Urinary bladder (tissue), 4 donors: Measurements from ENCODE around the gene TRIM47. TPM values are rescaled to one million over a fixed set of nuclear protein-coding genes. Genes with fewer than 3 reads are reported as not detected.
"Not testable (repeated sequence)": the region's sequence is repeated elsewhere in the genome, so short reads cannot be mapped to it uniquely, and the experiment has no call there.

Experiments
- DNase-seq: peaks from one replicate; pipeline ENCODE4 v3.0.0-alpha.2; 2015; ENCODE audit errors: extremely low spot score
- H3K27ac ChIP-seq: one replicate; pipeline ENCODE4 v1.5.1; 2013; ENCODE audit warnings: low read depth, mild to moderate bottlenecking, moderate library complexity
- H3K36me3 ChIP-seq: one replicate; pipeline ENCODE4 v1.6.1; 2013; ENCODE audit warnings: mild to moderate bottlenecking, moderate library complexity; ENCODE audit not compliant: insufficient read depth
- H3K4me1 ChIP-seq: one replicate; pipeline ENCODE4 v1.6.1; 2013; ENCODE audit warnings: mild to moderate bottlenecking, moderate library complexity; ENCODE audit not compliant: insufficient read depth
- H3K4me3 ChIP-seq: one replicate; pipeline ENCODE4 v1.5.1; 2013; ENCODE audit warnings: low read depth, low read length
- WGBS: extraction: QIAGEN DNeasy Blood & Tissue Kit; methylation state at CpG from one replicate; pipeline ENCODE4 v1.1.7; 2013; 5-methylcytosine and 5-hydroxymethylcytosine counted together
- polyA plus RNA-seq: library from polyadenylated mRNA; stranded (reverse); fragments of 200-250 nt; gene quantifications from one replicate; pipeline ENCODE4 v1.2.3, GENCODE V29; 2013
- total RNA-seq: library from RNA; depleted of rRNA; stranded (reverse); fragments of >200 nt; gene quantifications from one replicate; pipeline ENCODE4 v1.2.3, GENCODE V29; 2014
- donor health status: healthy with polysubstance abuse.
- donor health status: healthy.

Gene TRIM47
- total and polyA plus RNA-seq, 2 donors: 28.9 to 55.8 TPM

GRCh38 chr17:75874323-75875181 lies 3.8 kb downstream of the TRIM47 start:
- 87% methylated on average over 38 of the region's 38 CpGs for WGBS
- no peaks in the 10 kb centered on the region for H3K36me3 ChIP-seq
- H3K27ac ChIP-seq: no peak overlapping the region
- DNase-seq: no peak
- H3K4me3 ChIP-seq: no peak overlapping the region
- no peaks in the 10 kb centered on the region for H3K4me1 ChIP-seq

DNA sequence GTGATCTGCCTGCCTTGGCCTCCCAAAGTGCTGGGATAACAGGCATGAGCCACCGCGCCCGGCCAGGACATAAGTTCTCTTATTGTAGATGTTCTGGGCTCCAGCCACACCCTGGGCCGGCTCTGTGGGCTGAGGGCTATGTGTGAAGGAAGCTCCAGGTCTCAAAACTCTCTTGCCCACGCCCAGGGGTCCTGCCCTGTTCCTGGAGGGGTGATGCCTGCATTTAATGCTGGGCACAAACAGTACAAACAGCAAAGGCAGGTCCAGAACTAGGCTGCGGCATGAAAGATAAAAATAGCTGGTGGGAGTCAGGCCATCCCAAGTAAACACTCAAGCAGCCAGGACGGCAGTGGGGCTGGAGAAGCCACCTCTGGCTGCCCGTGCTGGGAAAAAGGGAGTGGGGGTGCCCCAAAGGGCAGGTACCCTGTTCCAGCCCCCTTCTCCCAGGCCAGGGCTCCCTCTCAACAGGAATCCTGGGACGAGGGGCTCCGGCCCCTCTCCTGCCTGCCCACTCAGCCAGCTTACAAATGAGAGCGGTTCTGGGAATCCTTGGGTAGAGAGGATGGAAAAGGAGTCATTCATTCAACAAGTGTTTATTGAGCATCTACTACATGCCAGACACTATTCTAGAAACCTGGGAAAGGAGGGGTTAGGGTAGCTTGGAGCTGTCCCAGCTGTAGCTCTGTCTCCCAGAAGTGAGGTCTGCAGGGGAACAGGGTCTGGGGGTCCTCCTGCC lies 4.6 kb downstream of the TRIM47 start:
- Histone ChIP-seq H3K27ac (peak overlapping the region; percentile 12), H3K4me1 (no peaks in the 10 kb centered on the region), H3K4me3 (no peak overlapping the region), H3K36me3 (no peaks in the 10 kb centered on the region)
- 50% methylated on average over 11 of the region's 11 CpGs for WGBS
- DNase-seq: no peak

- 27% methylated on average over 13 of the region's 13 CpGs for WGBS
- no peak for DNase-seq
- Histone ChIP-seq H3K4me3 (no peak overlapping the region), H3K27ac (peak overlapping the region; percentile 73), H3K4me1 (no peaks in the 10 kb centered on the region), H3K36me3 (no peaks in the 10 kb centered on the region)
Observed at GRCh38 chr17:75872434-75873351, 5.7 kb downstream of the TRIM47 start.

- not testable (repeated sequence) for H3K27ac ChIP-seq, H3K4me1 ChIP-seq, H3K36me3 ChIP-seq, DNase-seq, H3K4me3 ChIP-seq
- WGBS: 47% methylated on average over 10 of the region's 10 CpGs
Observed at GRCh38 chr17:75870228-75870627, 8.2 kb downstream of the TRIM47 start.

DNA sequence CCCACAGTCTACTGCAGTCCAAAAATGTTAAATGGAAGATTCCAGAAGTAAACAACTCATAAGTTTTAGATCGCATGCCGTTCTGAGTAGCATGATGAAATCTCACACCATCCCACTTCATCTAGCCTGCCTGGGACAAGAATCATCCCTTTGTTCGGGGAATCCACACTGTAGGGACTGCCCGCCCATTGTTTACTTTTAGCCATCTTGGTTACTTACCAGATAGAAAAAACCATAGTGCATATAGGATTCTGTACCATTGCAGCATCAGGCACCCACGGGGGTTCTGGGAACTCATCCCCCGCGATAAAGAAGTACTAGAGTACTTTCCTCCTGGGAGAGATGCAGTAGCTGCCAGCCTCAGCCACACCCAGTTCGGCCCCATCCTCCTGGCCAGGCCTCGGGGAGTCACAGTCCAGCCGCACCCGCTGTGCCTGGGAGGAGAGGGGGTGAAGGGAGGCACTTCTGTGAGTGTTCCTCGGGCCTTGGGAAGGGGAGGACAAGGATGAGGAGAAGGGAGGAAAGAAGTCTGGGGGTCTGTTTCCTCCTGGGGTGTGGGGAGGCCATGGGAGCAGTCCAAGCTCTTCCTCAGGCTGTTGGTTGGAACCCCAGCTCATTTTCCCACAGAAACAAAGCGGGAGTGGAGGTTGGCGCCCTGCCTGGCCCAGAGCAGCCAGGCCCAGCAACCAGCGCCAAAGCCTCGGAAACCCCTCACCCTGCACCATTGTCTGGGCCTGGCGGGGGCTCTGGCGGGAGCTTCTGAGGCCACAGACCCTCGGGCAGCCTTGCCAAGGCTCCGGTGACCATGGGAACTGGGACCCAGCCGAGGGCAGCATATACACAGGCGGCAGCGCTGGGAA lies 8.9 kb downstream of the TRIM47 start:
- DNase-seq: no peak
- H3K4me1 ChIP-seq: no peaks in the 10 kb centered on the region

DNA sequence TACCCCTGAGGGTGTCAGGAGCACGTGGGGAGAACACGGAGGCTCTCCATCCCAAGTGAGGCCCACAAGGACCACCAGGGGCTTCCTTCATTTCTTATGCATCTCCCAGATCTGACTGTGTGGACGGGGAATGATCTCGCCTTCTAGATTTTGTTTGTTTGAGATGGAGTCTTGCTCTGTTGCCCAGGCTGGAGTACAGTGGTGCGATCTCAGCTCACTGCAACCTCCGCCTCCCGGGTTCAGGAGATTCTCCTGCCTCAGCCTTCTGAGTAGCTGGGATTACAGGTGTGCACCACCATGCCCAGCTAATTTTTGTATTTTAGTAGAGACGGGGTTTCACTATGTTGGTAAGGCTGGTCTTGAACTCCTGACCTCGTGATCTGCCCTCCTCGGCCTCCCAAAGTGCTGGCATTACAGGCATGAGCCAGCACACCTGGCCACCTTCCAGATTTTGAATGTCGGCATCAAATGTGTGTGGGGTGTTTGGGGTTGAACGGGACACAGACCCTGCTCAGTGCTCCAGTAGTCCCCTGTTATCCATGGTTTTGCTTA lies 9.6 kb downstream of the TRIM47 start:
- not testable (repeated sequence) for H3K4me1 ChIP-seq, DNase-seq, H3K36me3 ChIP-seq, H3K4me3 ChIP-seq
- H3K27ac ChIP-seq: peak overlapping the region; percentile 67
- WGBS: 76% methylated on average over 12 of the region's 12 CpGs

More for the DNA sequence above, 8.9 kb downstream of the TRIM47 start:
- H3K36me3 ChIP-seq: no peaks in the 10 kb centered on the region
- WGBS: 23% methylated on average over 23 of the region's 23 CpGs
- peak overlapping the region; percentile 67 for H3K27ac ChIP-seq
- no peak overlapping the region for H3K4me3 ChIP-seq

DNA sequence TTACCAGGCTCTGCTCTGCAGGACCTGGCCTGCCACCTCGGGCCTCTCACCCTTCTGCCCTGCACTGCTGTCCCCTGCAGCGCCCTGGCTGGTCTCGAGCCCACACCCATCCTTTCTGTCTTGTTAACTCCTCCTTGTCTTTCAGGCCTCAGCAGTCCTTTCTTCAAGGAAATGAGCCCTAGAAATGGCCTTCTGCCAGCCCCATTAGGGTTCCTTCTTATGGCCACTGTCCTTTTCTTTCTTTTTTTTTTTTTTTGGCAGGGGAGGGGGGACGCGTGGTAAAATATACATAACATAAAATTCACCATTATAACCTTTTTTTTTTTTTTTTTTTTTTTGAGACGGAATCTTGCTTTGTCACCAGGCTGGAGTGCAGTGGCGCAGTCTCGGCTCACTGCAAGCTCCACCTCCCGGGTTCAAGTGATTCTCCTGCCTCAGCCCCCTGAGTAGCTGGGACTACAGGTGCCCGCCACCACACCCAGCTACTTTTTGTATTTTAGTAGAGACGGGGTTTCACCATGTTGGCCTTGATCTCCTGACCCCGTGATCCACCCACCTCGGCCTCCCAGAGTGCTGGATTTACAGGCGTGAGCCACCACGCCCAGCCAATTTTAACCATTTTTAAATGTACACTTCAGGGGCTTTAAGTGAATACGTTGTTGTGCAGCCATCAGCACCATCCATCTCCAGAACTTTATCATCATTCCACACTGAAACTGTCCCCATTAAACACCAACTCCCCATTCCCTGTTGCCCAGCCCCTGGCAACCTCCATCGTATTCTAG lies 12.8 kb downstream of the TRIM47 start:
- H3K36me3 ChIP-seq, H3K4me1 ChIP-seq, DNase-seq, H3K4me3 ChIP-seq, H3K27ac ChIP-seq: not testable (repeated sequence)
- WGBS: 74% methylated on average over 17 of the region's 17 CpGs

DNA sequence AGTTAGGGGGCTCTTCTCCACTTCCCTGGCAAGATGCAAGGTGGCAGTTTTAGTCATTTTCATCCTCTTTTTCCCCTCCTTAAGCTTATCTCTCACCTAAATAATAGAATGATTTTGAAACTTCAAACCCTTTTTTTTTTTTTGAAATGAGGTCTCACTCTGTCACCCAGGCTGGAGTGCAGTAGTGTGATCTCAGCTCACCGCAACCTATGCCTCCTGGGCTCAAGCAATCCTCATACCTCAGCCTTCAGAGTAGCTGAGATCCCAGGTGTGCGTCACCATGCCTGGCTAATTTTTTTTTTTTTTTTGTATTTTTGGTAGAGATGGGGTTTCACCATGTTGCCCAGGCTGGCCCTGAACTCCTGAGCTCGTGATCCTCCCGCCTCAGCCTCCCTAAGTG lies 13.5 kb downstream of the TRIM47 start:
- not testable (repeated sequence) for H3K4me1 ChIP-seq, H3K36me3 ChIP-seq
- 69% methylated on average over 4 of the region's 4 CpGs for whole genome bisulfite sequencing

DNA sequence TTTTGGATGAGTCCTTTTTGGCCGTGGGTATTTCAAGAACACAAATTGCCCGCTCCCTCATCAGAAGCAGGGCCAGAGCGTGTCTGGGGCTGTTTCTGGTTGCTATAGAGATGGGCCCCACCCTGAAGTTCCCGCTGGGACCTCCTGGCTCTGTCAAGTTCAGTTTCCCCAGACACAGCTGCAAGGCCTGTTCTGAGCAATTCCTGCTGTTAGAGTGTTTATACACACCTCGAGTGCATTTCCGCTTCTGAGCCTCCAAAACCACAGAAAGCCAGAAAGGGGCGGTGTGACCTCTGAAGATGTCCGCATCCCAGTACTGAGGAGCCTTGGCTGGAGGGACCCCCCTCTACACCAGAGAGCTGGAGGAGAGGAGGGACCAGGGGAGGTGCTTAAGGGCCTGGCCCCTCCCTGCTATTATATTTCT lies 13.9 kb downstream of the TRIM47 start:
- WGBS: 10% methylated on average over 8 of the region's 8 CpGs
- Histone ChIP-seq H3K4me3 (no peak overlapping the region), H3K4me1 (no peaks in the 10 kb centered on the region), H3K27ac (peak overlapping the region; percentile 46), H3K36me3 (no peaks in the 10 kb centered on the region)
- peak; percentile 83 for DNase-seq

More for the DNA sequence above, 13.5 kb downstream of the TRIM47 start:
- peak overlapping the region; percentile 46 for H3K27ac ChIP-seq
- not testable (repeated sequence) for H3K4me3 ChIP-seq, DNase-seq

DNA sequence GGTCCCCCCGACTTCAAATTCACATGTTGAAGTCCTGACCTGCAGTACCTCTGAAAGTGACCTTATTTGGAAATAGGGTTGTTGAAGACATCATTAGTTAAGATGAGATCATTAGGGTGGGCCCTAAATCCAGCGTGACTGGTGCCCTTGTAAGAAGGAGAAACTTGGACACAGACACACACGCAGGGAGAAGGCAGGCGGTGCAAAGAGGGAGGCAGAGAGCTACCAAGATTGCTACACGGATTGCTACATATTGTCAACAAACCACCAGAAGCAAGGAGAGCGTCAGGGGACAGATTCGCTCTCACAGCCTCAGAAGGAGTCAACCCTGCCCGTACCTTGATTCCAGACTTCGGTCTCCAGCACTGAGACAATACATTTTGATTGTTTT lies 16.5 kb downstream of the TRIM47 start:
- no peak for DNase-seq
- WGBS: 68% methylated on average over 9 of the region's 9 CpGs
- H3K4me3 ChIP-seq: no peak overlapping the region
- no peaks in the 10 kb centered on the region for H3K4me1 ChIP-seq
- no peak overlapping the region for H3K27ac ChIP-seq
- no peaks in the 10 kb centered on the region for H3K36me3 ChIP-seq

- not testable (repeated sequence) for H3K4me1 ChIP-seq, H3K4me3 ChIP-seq, H3K36me3 ChIP-seq, DNase-seq, H3K27ac ChIP-seq
- 91% methylated on average over 10 of the region's 10 CpGs for WGBS
Observed at GRCh38 chr17:75859358-75859757, 19.0 kb downstream of the TRIM47 start.
